Measurements from ENCODE around the gene PKM. TPM values are rescaled to one million over a fixed set of nuclear protein-coding genes. Genes with fewer than 3 reads are reported as not detected.
A peak's percentile ranks its signal among the peaks of the same experiment; 100 is the strongest.

The PKM gene
- total RNA-seq, 6 donors from 2014 or later, result 278 to 569 (median 393) TPM

GRCh38 chr15:72180761-72181324 is 50.1 kb downstream of the PKM start:
- no peak overlapping the region for H3K4me3 ChIP-seq
- peaks cover 0 to 5% (median 1%) of the 10 kb centered on the region in 4 donors for H3K27me3 ChIP-seq
- no peaks in the 10 kb centered on the region for H3K36me3 ChIP-seq
- H3K4me1 ChIP-seq, result peaks cover 0 to 39% (median 25%) of the 10 kb centered on the region in 4 donors
- DNase-seq (peak in 1 of 2 donors; percentile 12), ATAC-seq (ENCODE audit: low FRiP score in 2 of 2) (no peak)
- 94 to 96% methylated on average over 5 of the region's 5 CpGs for WGBS, 2 donors
- no peak overlapping the region for H3K27ac ChIP-seq
- no peaks in the 10 kb centered on the region for H3K9me3 ChIP-seq
- TF ChIP-seq POLR2A (IDR thresholded peaks at IDR 0.05) (no peak), POLR2AphosphoS5 (IDR thresholded peaks at IDR 0.05) (no peak), CTCF (IDR thresholded peaks at IDR 0.05) (no peak), EP300 (IDR thresholded peaks at IDR 0.05) (no peak)

- H3K36me3 ChIP-seq, result no peaks in the 10 kb centered on the region
- WGBS, 2 donors, result 56 to 62% methylated on average over 4 to 16 of the region's 16 CpGs
- H3K27ac ChIP-seq, result peak overlapping the region; percentile 29 to 51 (median 44)
- peaks cover 0 to 39% (median 25%) of the 10 kb centered on the region in 4 donors for H3K4me1 ChIP-seq
- DNase-seq (peak in 1 of 2 donors; percentile 33), ATAC-seq (ENCODE audit: low FRiP score in 2 of 2) (no peak)
- H3K4me3 ChIP-seq, result no peak overlapping the region
- TF ChIP-seq POLR2AphosphoS5 (IDR thresholded peaks at IDR 0.05) (no peak), EP300 (IDR thresholded peaks at IDR 0.05) (no peak), CTCF (IDR thresholded peaks at IDR 0.05) (no peak), POLR2A (IDR thresholded peaks at IDR 0.05) (no peak)
- peaks cover 0 to 5% (median 1%) of the 10 kb centered on the region in 4 donors for H3K27me3 ChIP-seq
- H3K9me3 ChIP-seq, result no peaks in the 10 kb centered on the region
These were observed 50.9 kb downstream of the PKM start for GRCh38 chr15:72179950-72180581.

GRCh38 chr15:72178976-72179585 is 51.9 kb downstream of the PKM start:
- H3K36me3 ChIP-seq, result no peaks in the 10 kb centered on the region
- ATAC-seq (ENCODE audit: low FRiP score in 2 of 2) (no peak), DNase-seq (peak in 1 of 2 donors; percentile 19)
- peaks cover 0 to 35% (median 21%) of the 10 kb centered on the region in 4 donors for H3K4me1 ChIP-seq
- TF ChIP-seq POLR2A (IDR thresholded peaks at IDR 0.05) (no peak), CTCF (IDR thresholded peaks at IDR 0.05) (no peak), EP300 (IDR thresholded peaks at IDR 0.05) (no peak), POLR2AphosphoS5 (IDR thresholded peaks at IDR 0.05) (no peak)
- H3K27ac ChIP-seq, result peak overlapping the region in 1 of 4 donors; percentile 1
- H3K4me3 ChIP-seq, result no peak overlapping the region
- no peaks in the 10 kb centered on the region for H3K9me3 ChIP-seq
- 92% methylated on average over 12 to 13 of the region's 13 CpGs for WGBS, 2 donors
- H3K27me3 ChIP-seq, result peaks cover 0 to 2% (median 0%) of the 10 kb centered on the region in 4 donors

GRCh38 chr15:72176743-72177142 is 54.2 kb downstream of the PKM start:
- 70 to 85% methylated on average over 3 of the region's 3 CpGs for whole genome bisulfite sequencing, 2 donors
- peaks cover 0 to 26% (median 11%) of the 10 kb centered on the region in 4 donors for H3K4me1 ChIP-seq
- TF ChIP-seq POLR2A (IDR thresholded peaks at IDR 0.05) (no peak), CTCF (IDR thresholded peaks at IDR 0.05) (no peak), POLR2AphosphoS5 (IDR thresholded peaks at IDR 0.05) (no peak), EP300 (IDR thresholded peaks at IDR 0.05) (no peak)
- H3K4me3 ChIP-seq, result no peak overlapping the region
- ATAC-seq (ENCODE audit: low FRiP score in 2 of 2), result no peak
- H3K27me3 ChIP-seq, result no peaks in the 10 kb centered on the region
- peak in 1 of 2 donors; percentile 3 for DNase-seq
- H3K36me3 ChIP-seq, result no peaks in the 10 kb centered on the region
- H3K9me3 ChIP-seq, result no peaks in the 10 kb centered on the region
- H3K27ac ChIP-seq, result no peak overlapping the region

Measured in upper lobe of left lung (tissue), 6 donors.